ENCODE data around the gene TRIM2. TPM values are rescaled to one million over a fixed set of nuclear protein-coding genes. Genes with fewer than 3 reads are reported as not detected.

Gene TRIM2
- 26.1 and 32.2 TPM in 2 replicates for total RNA-seq

DNA sequence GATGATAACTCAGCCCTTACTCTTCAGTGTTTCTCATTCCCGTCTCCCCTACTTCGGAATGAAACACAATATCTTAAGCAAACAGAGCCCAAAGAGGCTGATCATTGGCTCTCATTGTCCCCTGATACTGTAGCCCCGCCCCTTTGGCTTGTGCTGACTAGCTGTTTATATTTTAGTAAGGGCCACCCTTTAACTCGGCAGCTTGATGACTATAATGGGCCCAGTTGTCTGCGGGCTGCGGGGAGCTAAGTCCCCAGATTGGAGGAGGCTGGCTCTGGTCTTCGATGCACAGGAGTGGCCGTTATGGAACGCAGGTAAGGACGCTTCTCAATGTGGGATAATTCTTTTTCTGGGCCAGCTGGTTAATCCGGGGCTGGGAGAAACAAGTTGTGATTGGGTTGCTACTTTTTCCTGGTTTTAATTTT is at the start of gene TRIM2:
Gene TRIM2 (plus strand): TSS at position 197 of the 425 bp plus-strand sequence. CDS start 88 bp downstream, at position 285.

DNA sequence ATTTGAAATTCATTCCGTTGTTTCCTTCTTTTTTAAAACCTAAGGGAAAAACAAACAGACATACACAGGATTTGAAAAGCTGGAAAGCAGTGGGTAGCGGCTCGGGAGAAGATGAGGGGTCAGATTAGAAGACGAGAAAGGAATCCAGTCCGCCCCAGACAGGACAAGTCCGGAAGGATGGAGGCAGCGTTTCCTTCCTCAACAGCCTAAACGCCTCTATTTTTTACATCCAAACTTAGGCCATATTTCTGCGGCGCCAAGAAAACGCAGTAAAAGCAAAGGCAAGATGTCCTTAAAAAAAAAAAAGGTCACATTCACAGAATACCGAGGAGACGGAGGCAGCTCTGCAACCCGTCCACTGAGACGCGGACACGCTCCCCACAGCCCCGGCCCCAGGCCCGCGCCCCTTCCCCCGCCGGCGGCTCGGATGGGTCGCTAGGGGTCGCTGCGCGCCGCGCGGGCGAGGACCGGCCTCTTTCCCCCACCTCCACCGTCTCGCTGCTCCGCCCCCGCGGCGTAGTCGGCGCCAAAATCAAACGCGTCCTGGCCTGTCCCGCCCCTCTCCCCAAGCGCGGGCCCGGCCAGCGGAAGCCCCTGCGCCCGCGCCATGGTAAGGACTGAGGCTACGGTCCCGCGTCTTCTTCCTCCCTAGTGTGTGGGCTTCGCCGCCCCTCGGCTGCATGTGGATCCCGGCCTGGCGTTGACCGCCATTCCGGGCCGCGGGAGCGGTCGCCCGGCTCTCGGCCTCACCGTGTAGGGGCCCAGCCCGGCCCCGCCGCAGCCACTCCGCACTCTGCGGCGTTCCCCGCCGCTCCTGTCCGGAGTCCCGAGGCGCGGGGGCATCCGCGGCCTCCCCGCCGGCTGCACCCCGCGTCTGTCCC is 140.1 kb downstream of the TRIM2 start, which contains the start of gene MND1:
Gene MND1 (plus strand): TSS at position 558 of the 881 bp plus-strand sequence. CDS start 50 bp downstream, at position 608.

Other genes with a start within 250 kb of the TRIM2 start
- 0.94 and 1.9 TPM in 2 replicates for gene MND1, start 140.2 kb downstream of the TRIM2 start, total RNA-seq

All from pericardium fibroblast (primary cell).